ENCODE results near the gene SNUPN.

Gene SNUPN

DNA sequence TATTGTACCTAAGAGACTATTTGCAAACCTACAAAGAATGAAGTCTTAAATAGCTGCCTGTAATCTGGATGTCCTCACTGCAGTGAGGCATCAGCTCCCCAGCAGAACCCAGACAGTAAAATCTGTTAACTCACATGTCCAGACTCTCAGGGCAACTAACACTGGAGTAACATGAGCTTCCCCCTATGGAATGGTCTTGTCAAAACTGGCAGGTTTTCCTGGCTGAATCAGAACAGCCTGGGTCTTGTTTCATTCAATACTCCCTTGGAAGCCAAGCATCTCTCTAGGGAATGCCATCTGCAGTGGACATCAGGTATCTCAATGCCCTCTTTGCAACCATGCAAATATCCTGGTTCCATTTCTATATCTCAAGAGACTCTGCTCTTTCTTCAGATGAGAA is 70.8 kb downstream of the SNUPN start:
- no peak overlapping the region for H3K4me3 ChIP-seq (ENCODE audit: low read length)
- TF ChIP-seq, protein P1, sequence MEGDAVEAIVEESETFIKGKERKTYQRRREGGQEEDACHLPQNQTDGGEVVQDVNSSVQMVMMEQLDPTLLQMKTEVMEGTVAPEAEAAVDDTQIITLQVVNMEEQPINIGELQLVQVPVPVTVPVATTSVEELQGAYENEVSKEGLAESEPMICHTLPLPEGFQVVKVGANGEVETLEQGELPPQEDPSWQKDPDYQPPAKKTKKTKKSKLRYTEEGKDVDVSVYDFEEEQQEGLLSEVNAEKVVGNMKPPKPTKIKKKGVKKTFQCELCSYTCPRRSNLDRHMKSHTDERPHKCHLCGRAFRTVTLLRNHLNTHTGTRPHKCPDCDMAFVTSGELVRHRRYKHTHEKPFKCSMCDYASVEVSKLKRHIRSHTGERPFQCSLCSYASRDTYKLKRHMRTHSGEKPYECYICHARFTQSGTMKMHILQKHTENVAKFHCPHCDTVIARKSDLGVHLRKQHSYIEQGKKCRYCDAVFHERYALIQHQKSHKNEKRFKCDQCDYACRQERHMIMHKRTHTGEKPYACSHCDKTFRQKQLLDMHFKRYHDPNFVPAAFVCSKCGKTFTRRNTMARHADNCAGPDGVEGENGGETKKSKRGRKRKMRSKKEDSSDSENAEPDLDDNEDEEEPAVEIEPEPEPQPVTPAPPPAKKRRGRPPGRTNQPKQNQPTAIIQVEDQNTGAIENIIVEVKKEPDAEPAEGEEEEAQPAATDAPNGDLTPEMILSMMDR (conservative IDR thresholded peaks at IDR 0.05; ENCODE audit: low read depth, low read length), result no peak
- DNase-seq (ENCODE audit: low read depth), result no peak

DNA sequence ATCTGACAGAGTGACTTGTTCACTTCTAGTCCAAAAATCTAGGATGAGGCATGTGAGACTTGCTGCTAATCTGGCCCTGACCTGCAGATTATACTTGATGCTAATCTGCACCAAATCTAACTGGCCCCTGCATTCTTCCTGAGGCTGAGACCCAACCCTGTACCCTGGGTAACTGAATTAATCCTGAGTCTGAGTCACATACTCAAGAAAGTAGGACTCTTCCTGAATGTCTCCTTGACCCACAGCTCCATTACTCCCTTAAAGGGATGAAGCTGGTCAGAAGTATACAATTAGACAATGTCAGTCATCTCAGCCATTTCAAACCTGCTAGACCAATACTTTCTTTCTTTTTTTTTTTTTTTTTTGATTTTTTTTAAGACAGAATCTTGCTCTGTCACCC is 71.9 kb downstream of the SNUPN start:
- no peak for DNase-seq (ENCODE audit: low read depth)
- TF ChIP-seq, protein P1 (conservative IDR thresholded peaks at IDR 0.05; ENCODE audit: low read depth, low read length), result no peak
- no peak overlapping the region for H3K4me3 ChIP-seq (ENCODE audit: low read length)

DNA sequence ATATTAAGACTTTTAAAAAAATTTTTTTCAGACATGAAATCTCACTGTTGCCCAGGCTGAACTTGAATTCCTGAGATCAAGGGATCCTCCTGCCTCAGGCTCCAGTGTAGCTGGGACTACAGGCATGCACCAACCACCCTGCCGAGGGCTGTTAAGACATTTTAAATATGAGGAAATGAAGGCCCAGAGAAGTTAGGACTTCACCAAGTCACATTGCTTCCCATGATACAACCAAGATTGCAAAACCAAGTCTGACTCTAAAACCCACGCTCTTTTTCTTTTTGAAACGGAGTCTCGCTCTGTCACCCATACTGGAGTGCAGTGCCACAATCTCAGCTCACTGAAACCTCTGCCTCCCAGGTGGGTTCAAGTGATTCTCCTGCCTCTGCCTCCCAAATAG is 74.4 kb downstream of the SNUPN start:
- TF ChIP-seq, protein P1 (conservative IDR thresholded peaks at IDR 0.05; ENCODE audit: low read depth, low read length), result no peak

More for the DNA sequence above, 74.4 kb downstream of the SNUPN start:
- DNase-seq (ENCODE audit: low read depth), result no peak
- no peak overlapping the region for H3K4me3 ChIP-seq (ENCODE audit: low read length)

All from retinal pigment epithelial cell (primary cell).